Measurements from ENCODE around the gene PGAP1. TPM values are rescaled to one million over a fixed set of nuclear protein-coding genes. Genes with fewer than 3 reads are reported as not detected.

The PGAP1 gene
- total RNA-seq, 1 experiment from 2014 or later = 7.1 TPM

DNA sequence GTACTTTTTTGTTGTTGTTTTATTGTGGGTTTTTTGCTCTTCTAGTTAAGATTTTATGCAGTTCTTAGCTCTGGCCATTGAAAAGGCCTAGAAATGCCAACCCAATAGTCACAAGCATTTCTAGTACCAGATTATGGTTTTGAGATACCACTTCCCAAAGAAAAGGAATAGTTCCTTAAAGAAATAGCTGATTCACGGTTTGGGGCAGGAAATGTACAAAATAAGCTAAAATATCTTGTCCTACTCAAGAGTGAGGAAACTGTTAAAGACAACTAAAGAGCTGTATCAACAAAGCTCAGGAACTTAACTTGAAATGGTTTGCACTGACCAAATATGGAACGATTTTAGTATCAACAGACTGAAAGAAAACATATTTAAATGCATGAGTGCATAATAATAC lies 35.4 kb downstream of the PGAP1 start:
- Histone ChIP-seq H3K4me2 (ENCODE audit: low read length) (no peak overlapping the region), H3K27me3 (ENCODE audit: insufficient read depth, low read length) (no peaks in the 10 kb centered on the region), H4K20me1 (ENCODE audit: insufficient read depth) (no peaks in the 10 kb centered on the region), H3K9ac (ENCODE audit: low read length) (no peak overlapping the region), H3K9me2 (ENCODE audit: insufficient read depth) (no peaks in the 10 kb centered on the region), H3K36me3 (ENCODE audit: control insufficient read depth in 1 of 2, insufficient read depth in 2 of 2, low read length in 2 of 2) (peaks cover 0 to 2% of the 10 kb centered on the region in 2 experiments; a peak in 2 of 4 replicates), H3K4me3 (replicated peaks in 1 of 2; ENCODE audit: low read depth in 1 of 2, low read length in 2 of 2) (no peak overlapping the region), H3K9me3 (ENCODE audit: control insufficient read depth in 1 of 2, insufficient read depth in 1 of 2, low read depth in 1 of 2, low read length in 2 of 2) (no peaks in the 10 kb centered on the region), H3K79me2 (ENCODE audit: insufficient read depth, low read length) (no peaks in the 10 kb centered on the region), H3K4me1 (ENCODE audit: control insufficient read depth in 1 of 2, insufficient read depth in 2 of 2, low read length in 2 of 2) (no peaks in the 10 kb centered on the region), H2AFZ (ENCODE audit: low read depth, low read length, poor library complexity, severe bottlenecking) (no peak overlapping the region), H3K27ac (ENCODE audit: low read depth, low read length) (no peak overlapping the region)
- DNase-seq (ENCODE audit: low read depth, low spot score) (no peak), ATAC-seq (no peak)
- intact Hi-C loops (cut with micrococcal nuclease) = no loop called here
- TF ChIP-seq CBX3 (IDR thresholded peaks at IDR 0.05; ENCODE audit: low read depth) = no peak
- TF ChIP-seq, protein P1, sequence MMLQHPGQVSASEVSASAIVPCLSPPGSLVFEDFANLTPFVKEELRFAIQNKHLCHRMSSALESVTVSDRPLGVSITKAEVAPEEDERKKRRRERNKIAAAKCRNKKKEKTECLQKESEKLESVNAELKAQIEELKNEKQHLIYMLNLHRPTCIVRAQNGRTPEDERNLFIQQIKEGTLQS (IDR thresholded peaks at IDR 0.05) = no peak
- TF ChIP-seq SRF (IDR thresholded peaks at IDR 0.05; ENCODE audit: low read depth) = no peak
- no peak for TF ChIP-seq RAD21 (IDR thresholded peaks at IDR 0.05; ENCODE audit: low read depth)
- no peak for TF ChIP-seq SIN3A (IDR thresholded peaks at IDR 0.05; ENCODE audit: low read depth)
- no peak for TF ChIP-seq POLR2AphosphoS5 (IDR thresholded peaks at IDR 0.05; ENCODE audit: low read depth, low read length)
- TF ChIP-seq SP1 (IDR thresholded peaks at IDR 0.05; ENCODE audit: low read depth) = no peak
- TF ChIP-seq CEBPB (IDR thresholded peaks at IDR 0.05; ENCODE audit: low read depth) = no peak
- TF ChIP-seq, protein P2, sequence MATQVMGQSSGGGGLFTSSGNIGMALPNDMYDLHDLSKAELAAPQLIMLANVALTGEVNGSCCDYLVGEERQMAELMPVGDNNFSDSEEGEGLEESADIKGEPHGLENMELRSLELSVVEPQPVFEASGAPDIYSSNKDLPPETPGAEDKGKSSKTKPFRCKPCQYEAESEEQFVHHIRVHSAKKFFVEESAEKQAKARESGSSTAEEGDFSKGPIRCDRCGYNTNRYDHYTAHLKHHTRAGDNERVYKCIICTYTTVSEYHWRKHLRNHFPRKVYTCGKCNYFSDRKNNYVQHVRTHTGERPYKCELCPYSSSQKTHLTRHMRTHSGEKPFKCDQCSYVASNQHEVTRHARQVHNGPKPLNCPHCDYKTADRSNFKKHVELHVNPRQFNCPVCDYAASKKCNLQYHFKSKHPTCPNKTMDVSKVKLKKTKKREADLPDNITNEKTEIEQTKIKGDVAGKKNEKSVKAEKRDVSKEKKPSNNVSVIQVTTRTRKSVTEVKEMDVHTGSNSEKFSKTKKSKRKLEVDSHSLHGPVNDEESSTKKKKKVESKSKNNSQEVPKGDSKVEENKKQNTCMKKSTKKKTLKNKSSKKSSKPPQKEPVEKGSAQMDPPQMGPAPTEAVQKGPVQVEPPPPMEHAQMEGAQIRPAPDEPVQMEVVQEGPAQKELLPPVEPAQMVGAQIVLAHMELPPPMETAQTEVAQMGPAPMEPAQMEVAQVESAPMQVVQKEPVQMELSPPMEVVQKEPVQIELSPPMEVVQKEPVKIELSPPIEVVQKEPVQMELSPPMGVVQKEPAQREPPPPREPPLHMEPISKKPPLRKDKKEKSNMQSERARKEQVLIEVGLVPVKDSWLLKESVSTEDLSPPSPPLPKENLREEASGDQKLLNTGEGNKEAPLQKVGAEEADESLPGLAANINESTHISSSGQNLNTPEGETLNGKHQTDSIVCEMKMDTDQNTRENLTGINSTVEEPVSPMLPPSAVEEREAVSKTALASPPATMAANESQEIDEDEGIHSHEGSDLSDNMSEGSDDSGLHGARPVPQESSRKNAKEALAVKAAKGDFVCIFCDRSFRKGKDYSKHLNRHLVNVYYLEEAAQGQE (IDR thresholded peaks at IDR 0.05; ENCODE audit: low read depth) = no peak
- TF ChIP-seq, protein P3, sequence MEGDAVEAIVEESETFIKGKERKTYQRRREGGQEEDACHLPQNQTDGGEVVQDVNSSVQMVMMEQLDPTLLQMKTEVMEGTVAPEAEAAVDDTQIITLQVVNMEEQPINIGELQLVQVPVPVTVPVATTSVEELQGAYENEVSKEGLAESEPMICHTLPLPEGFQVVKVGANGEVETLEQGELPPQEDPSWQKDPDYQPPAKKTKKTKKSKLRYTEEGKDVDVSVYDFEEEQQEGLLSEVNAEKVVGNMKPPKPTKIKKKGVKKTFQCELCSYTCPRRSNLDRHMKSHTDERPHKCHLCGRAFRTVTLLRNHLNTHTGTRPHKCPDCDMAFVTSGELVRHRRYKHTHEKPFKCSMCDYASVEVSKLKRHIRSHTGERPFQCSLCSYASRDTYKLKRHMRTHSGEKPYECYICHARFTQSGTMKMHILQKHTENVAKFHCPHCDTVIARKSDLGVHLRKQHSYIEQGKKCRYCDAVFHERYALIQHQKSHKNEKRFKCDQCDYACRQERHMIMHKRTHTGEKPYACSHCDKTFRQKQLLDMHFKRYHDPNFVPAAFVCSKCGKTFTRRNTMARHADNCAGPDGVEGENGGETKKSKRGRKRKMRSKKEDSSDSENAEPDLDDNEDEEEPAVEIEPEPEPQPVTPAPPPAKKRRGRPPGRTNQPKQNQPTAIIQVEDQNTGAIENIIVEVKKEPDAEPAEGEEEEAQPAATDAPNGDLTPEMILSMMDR (IDR thresholded peaks at IDR 0.05 in 2 of 3, conservative IDR thresholded peaks at IDR 0.05 in 1 of 3; ENCODE audit: borderline replicate concordance in 1 of 3, insufficient read depth in 1 of 3, low read depth in 2 of 3, low read length in 2 of 3) = no peak
- no peak for TF ChIP-seq ELF1 (IDR thresholded peaks at IDR 0.05; ENCODE audit: borderline replicate concordance, low read depth)
- CTCF ChIA-PET = no interaction called here
- POLR2A ChIA-PET = no interaction called here
- RAD21 ChIA-PET (ENCODE audit: low non-redundant PET in 1 of 2, low total read pairs in 2 of 2, uncharacterized antibody in 2 of 2, unreplicated experiment in 2 of 2) = no interaction called here
- no TSS peak for BruUV-seq (replicated peaks)
